Stomach smooth muscle (tissue), 2 donors: ENCODE data around the gene CD274.
A peak's percentile ranks its signal among the peaks of the same experiment; 100 is the strongest.

Experiments
- H3K27ac ChIP-seq: one replicate; pipeline ENCODE4 v1.7.0; 2013; ENCODE audit warnings: mild to moderate bottlenecking, low read length, inconsistent platforms
- H3K27me3 ChIP-seq, 2 donors: one replicate each; pipeline ENCODE4 v1.7.0; 2013; ENCODE audit warnings: low read length in 2 of 2; ENCODE audit not compliant: insufficient read depth in 2 of 2, control insufficient read depth in 1 of 2
- H3K36me3 ChIP-seq, 2 donors: one replicate each; pipeline ENCODE4 v1.7.0; 2013; ENCODE audit warnings: low read length in 2 of 2; ENCODE audit not compliant: control insufficient read depth in 2 of 2, insufficient read depth in 2 of 2
- H3K4me1 ChIP-seq: one replicate; pipeline ENCODE4 v1.7.0; 2013; ENCODE audit warnings: low read length; ENCODE audit not compliant: control insufficient read depth, insufficient read depth
- H3K4me3 ChIP-seq, 2 donors: one replicate each; pipeline ENCODE4 v1.7.0; 2013; ENCODE audit warnings: low read length in 2 of 2
- H3K9ac ChIP-seq, 2 donors: one replicate each; pipeline ENCODE4 v1.7.0; 2013; ENCODE audit warnings: low read length in 2 of 2, mild to moderate bottlenecking in 1 of 2
- H3K9me3 ChIP-seq, 2 donors: one replicate each; pipeline ENCODE4 v1.7.0; 2013; ENCODE audit warnings: low read length in 2 of 2; ENCODE audit not compliant: control insufficient read depth in 2 of 2
- donor health status: healthy.
- donor health status: Pancreatic carcinoma.

Gene CD274

GRCh38 chr9:5500441-5501235 lies 50.3 kb downstream of the CD274 start:
- no peak overlapping the region for H3K9ac ChIP-seq
- H3K4me1 ChIP-seq, result peaks cover 3% of the 10 kb centered on the region
- peaks cover 0 to 2% of the 10 kb centered on the region in 2 donors for H3K27me3 ChIP-seq
- no peak overlapping the region for H3K27ac ChIP-seq
- H3K9me3 ChIP-seq, result no peaks in the 10 kb centered on the region
- H3K36me3 ChIP-seq, result no peaks in the 10 kb centered on the region
- no peak overlapping the region for H3K4me3 ChIP-seq

GRCh38 chr9:5502553-5502952 lies 52.2 kb downstream of the CD274 start:
- H3K9ac ChIP-seq, result no peak overlapping the region
- H3K36me3 ChIP-seq, result no peaks in the 10 kb centered on the region
- peaks cover 0 to 2% of the 10 kb centered on the region in 2 donors for H3K27me3 ChIP-seq
- no peak overlapping the region for H3K4me3 ChIP-seq
- no peak overlapping the region for H3K27ac ChIP-seq
- peaks cover 3% of the 10 kb centered on the region for H3K4me1 ChIP-seq
- no peaks in the 10 kb centered on the region for H3K9me3 ChIP-seq

GRCh38 chr9:5509573-5509972 lies 59.2 kb downstream of the CD274 start:
- Histone ChIP-seq H3K9ac (no peak overlapping the region), H3K4me1 (peaks cover 6% of the 10 kb centered on the region), H3K9me3 (no peaks in the 10 kb centered on the region), H3K4me3 (no peak overlapping the region), H3K27ac (no peak overlapping the region), H3K27me3 (no peaks in the 10 kb centered on the region), H3K36me3 (no peaks in the 10 kb centered on the region)

- Histone ChIP-seq H3K27ac (no peak within 1 kb of the TSS), H3K4me3 (peak within 1 kb of the TSS; percentile 17 to 52), H3K9me3 (no peaks in the 10 kb centered on the region), H3K36me3 (no peaks in the 10 kb centered on the region), H3K4me1 (peaks cover 6% of the 10 kb centered on the region), H3K27me3 (no peaks in the 10 kb centered on the region), H3K9ac (no peak within 1 kb of the TSS)
Measured at GRCh38 chr9:5510360-5510931, 60.1 kb downstream of the CD274 start, which contains the start of gene PDCD1LG2. TSS of gene PDCD1LG2 (plus strand) at chr9:5510531. CDS start at chr9:5522547, 12,016 bp downstream.

- no peaks in the 10 kb centered on the region for H3K9me3 ChIP-seq
- no peak overlapping the region for H3K9ac ChIP-seq
- peak overlapping the region; percentile 17 to 52 for H3K4me3 ChIP-seq
- no peaks in the 10 kb centered on the region for H3K36me3 ChIP-seq
- no peaks in the 10 kb centered on the region for H3K27me3 ChIP-seq
- peaks cover 6% of the 10 kb centered on the region for H3K4me1 ChIP-seq
- H3K27ac ChIP-seq, result no peak overlapping the region
Measured at GRCh38 chr9:5510989-5511388, 60.6 kb downstream of the CD274 start.

GRCh38 chr9:5511476-5511875 lies 61.1 kb downstream of the CD274 start:
- H3K27me3 ChIP-seq, result no peaks in the 10 kb centered on the region
- no peak overlapping the region for H3K9ac ChIP-seq
- H3K4me3 ChIP-seq, result peak overlapping the region in 1 of 2 donors; percentile 17
- no peaks in the 10 kb centered on the region for H3K9me3 ChIP-seq
- no peak overlapping the region for H3K27ac ChIP-seq
- H3K4me1 ChIP-seq, result peaks cover 6% of the 10 kb centered on the region
- no peaks in the 10 kb centered on the region for H3K36me3 ChIP-seq

- peaks cover 6% of the 10 kb centered on the region for H3K4me1 ChIP-seq
- H3K9me3 ChIP-seq, result no peaks in the 10 kb centered on the region
- H3K27me3 ChIP-seq, result no peaks in the 10 kb centered on the region
- peak overlapping the region in 1 of 2 donors; percentile 17 for H3K4me3 ChIP-seq
- no peak overlapping the region for H3K9ac ChIP-seq
- H3K27ac ChIP-seq, result no peak overlapping the region
- H3K36me3 ChIP-seq, result no peaks in the 10 kb centered on the region
Measured at GRCh38 chr9:5511935-5512580, 61.7 kb downstream of the CD274 start.

- Histone ChIP-seq H3K27me3 (no peaks in the 10 kb centered on the region), H3K9ac (no peak overlapping the region), H3K4me3 (no peak overlapping the region), H3K4me1 (peaks cover 6% of the 10 kb centered on the region), H3K9me3 (no peaks in the 10 kb centered on the region), H3K27ac (no peak overlapping the region), H3K36me3 (no peaks in the 10 kb centered on the region)
Measured at GRCh38 chr9:5512658-5513452, 62.5 kb downstream of the CD274 start.

GRCh38 chr9:5513966-5514616 lies 63.7 kb downstream of the CD274 start:
- no peak overlapping the region for H3K9ac ChIP-seq
- H3K36me3 ChIP-seq, result no peaks in the 10 kb centered on the region
- no peak overlapping the region for H3K27ac ChIP-seq
- H3K4me3 ChIP-seq, result no peak overlapping the region
- H3K4me1 ChIP-seq, result peaks cover 6% of the 10 kb centered on the region
- H3K27me3 ChIP-seq, result no peaks in the 10 kb centered on the region
- H3K9me3 ChIP-seq, result no peaks in the 10 kb centered on the region

- no peak overlapping the region for H3K4me3 ChIP-seq
- H3K9me3 ChIP-seq, result no peaks in the 10 kb centered on the region
- H3K9ac ChIP-seq, result no peak overlapping the region
- H3K36me3 ChIP-seq, result no peaks in the 10 kb centered on the region
- no peak overlapping the region for H3K27ac ChIP-seq
- H3K4me1 ChIP-seq, result peaks cover 3% of the 10 kb centered on the region
- H3K27me3 ChIP-seq, result no peaks in the 10 kb centered on the region
Measured at GRCh38 chr9:5514617-5515260, 64.4 kb downstream of the CD274 start.
